Effector memory CD8-positive, alpha-beta T cell (primary cell): Measurements from ENCODE around the gene FAM184B.
A peak's percentile ranks its signal among the peaks of the same experiment; 100 is the strongest.

Source experiments
- ATAC-seq: fragments of 150-1000 bp; cut with Tn5 transposase; replicated peaks from 2 replicates; pipeline ENCODE4 v1.10.0; 2021; ENCODE audit warnings: mild to moderate bottlenecking, moderate library complexity
- DNase-seq, 3 experiments: peaks; one replicate each; pipeline ENCODE4 v3.0.0; 2021
- H3K27ac Mint-ChIP-seq, 2 donors: one replicate each; pipeline ENCODE4 v1.8.0; 2022; ENCODE audit warnings: mild to moderate bottlenecking in 2 of 2, mixed read lengths in 2 of 2, moderate library complexity in 2 of 2
- H3K27me3 Mint-ChIP-seq, 2 donors: one replicate each; pipeline ENCODE4 v1.8.0; 2022; ENCODE audit warnings: mixed read lengths in 2 of 2
- H3K36me3 Mint-ChIP-seq: one replicate; pipeline ENCODE4 v1.8.0; 2022; ENCODE audit warnings: mild to moderate bottlenecking, moderate library complexity, mixed read lengths; ENCODE audit not compliant: insufficient read depth
- H3K4me1 Mint-ChIP-seq, 2 donors: one replicate each; pipeline ENCODE4 v1.8.0; 2022; ENCODE audit warnings: low read depth in 2 of 2, mixed read lengths in 2 of 2
- H3K4me3 Mint-ChIP-seq, 2 donors: one replicate each; pipeline ENCODE4 v1.8.0; 2022; ENCODE audit warnings: mild to moderate bottlenecking in 2 of 2, mixed read lengths in 2 of 2, moderate library complexity in 2 of 2
- H3K9me3 Mint-ChIP-seq, 2 donors: one replicate each; pipeline ENCODE4 v1.8.0; 2022; ENCODE audit warnings: mixed read lengths in 2 of 2

Gene FAM184B

DNA sequence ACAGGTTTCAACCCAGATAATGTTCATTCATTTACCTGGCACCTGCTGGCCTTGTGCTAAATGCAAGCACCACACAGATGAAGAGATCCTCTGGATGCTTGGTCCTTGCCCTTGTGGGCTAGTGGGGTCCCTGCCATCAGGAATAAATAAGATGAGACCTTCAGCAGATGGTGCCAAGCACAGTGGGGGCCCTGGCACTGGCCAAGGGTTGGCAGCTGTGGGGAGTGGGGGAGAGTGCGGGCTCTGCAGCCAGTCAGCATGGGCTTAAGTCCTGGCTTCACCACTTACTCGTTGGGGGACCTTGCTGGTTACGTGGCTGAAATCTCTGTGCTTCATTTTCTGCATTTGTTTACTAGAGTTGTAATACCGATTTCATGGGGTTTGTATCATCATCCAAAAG is 197.5 kb downstream of the FAM184B start:
- Mint-ChIP-seq H3K27me3 (no peaks in the 10 kb centered on the region), H3K4me3 (no peak overlapping the region), H3K27ac (no peak overlapping the region), H3K36me3 (peaks cover 83% of the 10 kb centered on the region), H3K4me1 (peaks cover 4 to 11% of the 10 kb centered on the region in 2 donors), H3K9me3 (no peaks in the 10 kb centered on the region)
- DNase-seq = no peak
- no peak for ATAC-seq

DNA sequence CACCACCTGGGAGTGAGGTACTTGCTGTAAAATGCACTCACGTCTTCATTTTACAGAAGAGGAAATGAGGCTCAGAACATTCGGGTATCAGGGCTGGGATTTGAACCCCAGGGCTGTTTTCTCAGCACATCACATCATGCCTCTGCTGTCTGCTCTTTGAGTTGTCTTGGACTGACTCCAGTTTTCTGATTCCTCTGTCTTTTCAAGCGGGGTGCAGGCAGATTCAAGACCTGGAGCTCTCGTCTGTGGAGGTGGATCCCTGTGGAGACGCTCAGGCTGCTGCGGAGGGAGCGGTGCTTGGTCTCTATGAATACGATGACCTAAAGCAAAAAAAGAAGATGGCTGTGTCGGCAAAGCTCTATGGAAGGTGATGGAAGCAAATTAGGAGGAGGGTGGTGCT is 198.1 kb downstream of the FAM184B start:
- DNase-seq = no peak
- peaks cover 83% of the 10 kb centered on the region for H3K36me3 Mint-ChIP-seq
- H3K4me1 Mint-ChIP-seq = peaks cover 10 to 17% of the 10 kb centered on the region in 2 donors
- no peak overlapping the region for H3K4me3 Mint-ChIP-seq
- no peaks in the 10 kb centered on the region for H3K9me3 Mint-ChIP-seq
- no peaks in the 10 kb centered on the region for H3K27me3 Mint-ChIP-seq
- H3K27ac Mint-ChIP-seq = no peak overlapping the region
- ATAC-seq = no peak

GRCh38 chr4:17580969-17581368 is 200.5 kb downstream of the FAM184B start:
- ATAC-seq (no peak), DNase-seq (no peak)
- Mint-ChIP-seq H3K27ac (peak overlapping the region in 1 of 2 donors; percentile 100), H3K27me3 (no peaks in the 10 kb centered on the region), H3K9me3 (no peaks in the 10 kb centered on the region), H3K4me1 (peaks cover 22 to 28% of the 10 kb centered on the region in 2 donors), H3K4me3 (no peak overlapping the region), H3K36me3 (peaks cover 83% of the 10 kb centered on the region)
